ENCODE measurements around the gene NPRL2.

- TF ChIP-seq CTCF (conservative IDR thresholded peaks at IDR 0.05; ENCODE audit: low read length) = no peak
- no peak for TF ChIP-seq EZH2phosphoT487 (IDR thresholded peaks at IDR 0.05; ENCODE audit: borderline replicate concordance, low read depth, low read length)
Measured at GRCh38 chr3:50359760-50360110, 9.2 kb upstream of the NPRL2 start.
